Neural progenitor cell (in vitro differentiated cells): ENCODE measurements around the gene ALAS1.

Experiments
- EZH2 ChIP-seq: fragments of 200-600 bp; sonication (generic); IDR thresholded peaks from 2 replicates; pipeline ENCODE4 v1.6.1; 2017; ENCODE audit warnings: antibody characterized with exemption, mild to moderate bottlenecking, moderate library complexity
- EZH2phosphoT487 ChIP-seq: fragments of 200-600 bp; sonication (generic); IDR thresholded peaks from 2 replicates; pipeline ENCODE4 v1.6.1; 2017; ENCODE audit warnings: antibody characterized with exemption
- TF ChIP-seq, protein P1 (sequence below): fragments of 200-600 bp; sonication (generic); IDR thresholded peaks from 2 replicates; pipeline ENCODE4 v1.5.1; 2017; ENCODE audit warnings: antibody characterized with exemption, mild to moderate bottlenecking

DNA sequence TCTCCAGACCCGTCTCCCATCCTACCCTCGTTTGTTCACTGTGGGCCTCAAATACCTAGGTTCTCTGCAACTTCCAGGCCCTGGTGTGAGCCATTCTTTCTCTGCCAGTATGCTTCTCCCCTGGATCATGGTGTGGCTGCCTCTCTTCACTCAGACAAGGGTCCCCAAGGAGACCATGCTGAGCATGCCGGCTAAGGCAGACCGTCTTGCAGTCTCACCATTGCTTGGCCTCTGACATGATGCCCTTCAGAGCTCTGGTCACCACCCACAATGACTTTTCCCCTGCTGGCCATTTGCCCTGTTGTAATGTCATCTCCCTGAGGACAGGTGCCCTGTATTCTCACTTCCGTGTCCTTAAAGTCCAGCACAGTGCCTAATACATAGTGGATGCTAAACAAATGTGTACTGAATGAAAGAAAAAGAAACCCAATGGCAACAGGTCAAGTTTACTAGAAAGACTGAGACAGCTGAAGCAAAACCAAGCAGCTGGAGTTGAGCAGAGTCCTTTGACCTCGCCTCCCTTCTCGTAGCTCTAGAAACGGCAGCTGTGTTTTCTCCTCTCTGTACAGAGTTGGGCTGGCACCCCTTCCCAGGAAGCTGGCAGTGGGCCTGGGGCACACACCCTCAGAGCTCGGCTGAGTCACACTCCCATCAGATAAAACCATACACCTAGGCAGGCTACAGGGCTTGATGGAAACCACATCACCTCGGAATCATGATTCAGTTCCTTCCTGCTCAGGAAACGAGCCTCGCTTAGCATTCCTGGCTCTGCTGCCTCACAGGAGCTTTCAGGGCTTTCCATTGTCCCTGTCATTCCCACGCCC is 18.8 kb downstream of the ALAS1 start:
- TF ChIP-seq, protein P1, sequence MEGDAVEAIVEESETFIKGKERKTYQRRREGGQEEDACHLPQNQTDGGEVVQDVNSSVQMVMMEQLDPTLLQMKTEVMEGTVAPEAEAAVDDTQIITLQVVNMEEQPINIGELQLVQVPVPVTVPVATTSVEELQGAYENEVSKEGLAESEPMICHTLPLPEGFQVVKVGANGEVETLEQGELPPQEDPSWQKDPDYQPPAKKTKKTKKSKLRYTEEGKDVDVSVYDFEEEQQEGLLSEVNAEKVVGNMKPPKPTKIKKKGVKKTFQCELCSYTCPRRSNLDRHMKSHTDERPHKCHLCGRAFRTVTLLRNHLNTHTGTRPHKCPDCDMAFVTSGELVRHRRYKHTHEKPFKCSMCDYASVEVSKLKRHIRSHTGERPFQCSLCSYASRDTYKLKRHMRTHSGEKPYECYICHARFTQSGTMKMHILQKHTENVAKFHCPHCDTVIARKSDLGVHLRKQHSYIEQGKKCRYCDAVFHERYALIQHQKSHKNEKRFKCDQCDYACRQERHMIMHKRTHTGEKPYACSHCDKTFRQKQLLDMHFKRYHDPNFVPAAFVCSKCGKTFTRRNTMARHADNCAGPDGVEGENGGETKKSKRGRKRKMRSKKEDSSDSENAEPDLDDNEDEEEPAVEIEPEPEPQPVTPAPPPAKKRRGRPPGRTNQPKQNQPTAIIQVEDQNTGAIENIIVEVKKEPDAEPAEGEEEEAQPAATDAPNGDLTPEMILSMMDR = no peak
- TF ChIP-seq EZH2phosphoT487 (no peak), EZH2 (no peak)
